A204.1 (cell line): ENCODE measurements around the gene ALAS1.
A peak's percentile ranks its signal among the peaks of the same experiment; 100 is the strongest.
"Not testable (repeated sequence)": the region's sequence is repeated elsewhere in the genome, so short reads cannot be mapped to it uniquely, and the experiment has no call there.

Experiments used
- FAIRE-seq: peaks from 2 replicates; lab custom pipeline; 2012; peaks lifted over from hg19 to GRCh38; lab: Jason Lieb, UNC

Gene ALAS1

DNA sequence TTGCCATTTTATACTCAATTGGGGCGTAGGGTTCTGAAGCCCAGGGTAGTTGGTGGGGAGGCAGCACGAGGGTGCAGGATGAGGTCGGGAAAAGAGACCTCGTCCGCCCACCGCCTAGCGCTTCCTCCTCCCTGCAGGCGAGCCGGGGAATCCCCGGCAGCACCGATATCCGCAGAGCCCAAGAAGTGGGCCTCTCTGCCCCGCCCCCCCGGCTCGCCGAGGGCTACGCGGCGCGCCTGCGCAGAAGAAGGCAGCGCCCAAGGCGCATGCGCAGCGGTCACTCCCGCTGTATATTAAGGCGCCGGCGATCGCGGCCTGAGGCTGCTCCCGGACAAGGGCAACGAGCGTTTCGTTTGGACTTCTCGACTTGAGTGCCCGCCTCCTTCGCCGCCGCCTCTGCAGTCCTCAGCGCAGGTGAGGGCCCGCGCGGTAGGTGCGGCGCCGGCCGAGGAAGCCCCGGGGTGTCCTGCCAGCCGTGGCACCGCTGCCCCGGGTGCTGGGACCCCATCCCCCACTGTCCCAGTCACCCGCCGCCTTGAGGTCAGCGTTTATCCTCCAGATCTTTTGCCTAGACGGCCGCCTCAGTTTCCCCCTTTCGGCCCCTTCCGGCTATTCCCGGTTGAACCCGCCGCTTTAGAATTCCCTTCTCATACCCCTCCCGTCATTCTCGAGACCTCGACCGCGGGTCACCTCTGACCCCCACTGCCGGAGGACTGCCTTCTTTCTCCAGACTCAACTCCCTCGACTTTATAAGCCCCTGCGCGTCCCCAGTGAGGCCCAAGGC is at the start of gene ALAS1:
TSS of gene ALAS1 (plus strand) at position 319 of the 784 bp plus-strand sequence. CDS start 1,082 bp downstream, outside the sequence.
- FAIRE-seq = no peak

DNA sequence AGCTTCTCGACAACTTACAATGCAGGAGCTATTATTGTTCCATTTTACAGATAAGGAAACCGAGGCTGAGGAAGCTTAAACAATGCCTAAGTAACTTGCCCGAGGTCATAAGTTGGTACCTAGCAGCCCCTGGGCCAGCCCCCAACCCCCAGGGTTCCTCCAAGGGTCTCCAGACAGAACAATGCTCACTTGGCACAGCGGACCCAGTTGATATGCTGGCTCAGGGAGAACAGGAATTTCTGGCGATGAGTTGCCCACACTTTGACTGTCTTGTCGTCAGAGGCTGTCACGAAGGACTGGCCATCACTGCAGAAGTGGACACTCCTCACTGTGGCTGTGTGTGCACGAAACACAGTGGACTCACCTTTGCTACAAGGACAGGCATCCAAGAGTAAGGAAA is 48.9 kb upstream of the ALAS1 start:
- no peak for FAIRE-seq

DNA sequence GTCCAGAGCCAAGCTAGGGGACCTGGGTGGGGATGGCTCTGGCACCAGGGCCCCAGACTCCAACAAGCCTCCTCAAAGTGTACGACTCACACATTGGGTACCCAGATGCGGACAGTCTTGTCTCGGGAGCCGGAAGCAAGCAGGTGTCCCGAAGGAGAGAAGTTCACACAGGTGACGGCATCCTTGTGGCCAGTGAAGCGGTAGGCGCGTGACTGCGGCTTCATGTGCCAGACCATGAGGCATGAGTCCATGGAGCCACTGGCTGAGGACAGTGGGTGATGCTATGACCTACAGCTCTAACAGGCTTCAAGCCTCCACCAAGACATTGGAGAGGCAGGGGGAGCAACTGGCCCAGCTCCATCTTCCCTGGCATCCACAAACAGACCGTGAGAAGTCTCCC is 48.2 kb upstream of the ALAS1 start:
- no peak for FAIRE-seq

DNA sequence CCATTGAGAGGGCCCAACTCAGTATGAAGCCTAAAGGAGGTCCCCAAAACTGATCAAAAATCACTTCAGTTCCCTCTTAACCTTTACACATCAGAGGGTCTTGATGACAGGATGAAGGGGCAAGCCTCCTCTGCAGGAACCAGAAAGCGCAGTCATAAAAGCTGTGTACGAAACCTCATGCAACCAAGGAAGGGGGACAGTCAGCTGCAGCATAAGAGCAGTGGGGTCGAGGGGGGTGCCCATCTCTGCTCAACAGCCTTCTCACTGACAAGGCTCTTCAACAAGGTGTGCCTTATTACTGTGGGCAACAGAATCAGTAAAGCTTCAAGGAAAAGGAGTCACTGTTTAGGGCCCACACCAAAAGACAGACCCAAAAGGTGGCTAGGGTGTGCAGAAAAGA is 47.6 kb upstream of the ALAS1 start:
- no peak for FAIRE-seq

DNA sequence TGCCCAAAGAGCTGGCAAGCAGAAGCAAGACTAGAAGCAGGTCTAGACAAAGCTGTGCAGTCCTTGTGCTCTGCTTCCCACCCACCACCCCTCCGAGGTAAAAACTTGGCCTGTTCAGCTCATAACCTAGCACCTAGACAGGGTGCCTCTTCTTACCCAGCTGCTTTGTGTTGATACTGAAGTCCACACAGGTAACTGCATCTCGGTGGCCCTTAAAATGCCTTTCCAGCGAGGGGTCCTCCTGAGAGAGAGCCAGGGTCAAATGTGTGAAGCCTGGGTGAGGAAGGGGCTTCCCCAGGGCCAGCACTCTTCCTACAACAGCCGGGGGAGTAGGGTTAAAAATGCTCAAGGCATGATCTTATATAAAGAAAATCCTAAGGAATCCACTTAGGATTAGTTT is 47.1 kb upstream of the ALAS1 start:
- no peak for FAIRE-seq

DNA sequence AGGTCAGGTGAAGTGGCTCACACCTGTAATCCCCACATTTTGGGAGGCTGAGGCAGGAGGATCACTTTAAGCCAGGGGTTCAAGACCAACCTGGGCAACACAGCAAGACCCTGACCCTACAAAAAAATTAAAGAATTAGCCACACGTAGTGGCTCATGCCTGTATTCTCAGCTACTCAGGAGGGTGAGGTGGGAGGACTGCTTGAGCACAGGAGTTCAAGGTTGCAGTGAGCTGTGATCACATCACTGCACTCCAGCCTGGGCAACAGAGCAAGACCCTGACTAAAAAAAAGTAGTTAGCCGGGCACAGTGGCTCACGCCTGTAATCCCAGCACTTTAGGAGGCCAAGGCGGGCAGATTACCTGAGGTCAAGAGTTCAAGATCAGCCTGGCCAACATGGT is 46.0 kb upstream of the ALAS1 start:
- FAIRE-seq = not testable (repeated sequence)

DNA sequence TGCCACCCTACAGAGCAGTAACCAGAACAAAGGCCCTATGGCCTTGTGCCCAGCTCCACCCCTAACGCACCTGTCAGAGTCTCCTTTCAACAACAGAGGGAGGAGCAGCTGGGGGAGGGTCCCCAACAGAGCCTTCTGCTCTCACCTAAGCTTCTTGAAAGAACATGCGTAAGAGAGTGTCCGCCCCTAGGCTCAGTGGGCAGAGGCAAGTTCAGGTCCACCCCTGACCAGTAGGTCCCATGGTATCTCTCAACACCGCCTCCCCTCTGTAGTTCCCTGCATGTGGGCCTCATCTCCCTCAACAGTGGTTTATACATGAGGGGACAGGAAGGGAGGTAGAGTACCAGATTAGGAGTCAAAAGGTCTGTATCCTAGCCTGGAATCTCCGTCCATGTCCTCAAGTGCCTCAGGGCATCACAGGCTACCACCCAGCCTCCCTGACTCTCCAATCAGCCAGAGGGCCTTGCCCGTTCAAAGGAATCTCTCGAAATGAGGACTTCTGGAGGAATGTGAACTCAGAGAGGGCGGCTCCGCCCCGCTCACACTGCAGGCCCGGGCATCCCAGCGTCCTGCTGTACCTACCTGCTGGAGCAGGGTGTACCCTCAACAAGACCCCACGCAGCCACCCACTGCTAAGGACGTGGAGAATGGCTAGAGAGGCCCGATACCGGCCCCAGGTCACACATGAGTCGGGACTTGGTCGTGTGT is 44.4 kb upstream of the ALAS1 start:
- no peak for FAIRE-seq

DNA sequence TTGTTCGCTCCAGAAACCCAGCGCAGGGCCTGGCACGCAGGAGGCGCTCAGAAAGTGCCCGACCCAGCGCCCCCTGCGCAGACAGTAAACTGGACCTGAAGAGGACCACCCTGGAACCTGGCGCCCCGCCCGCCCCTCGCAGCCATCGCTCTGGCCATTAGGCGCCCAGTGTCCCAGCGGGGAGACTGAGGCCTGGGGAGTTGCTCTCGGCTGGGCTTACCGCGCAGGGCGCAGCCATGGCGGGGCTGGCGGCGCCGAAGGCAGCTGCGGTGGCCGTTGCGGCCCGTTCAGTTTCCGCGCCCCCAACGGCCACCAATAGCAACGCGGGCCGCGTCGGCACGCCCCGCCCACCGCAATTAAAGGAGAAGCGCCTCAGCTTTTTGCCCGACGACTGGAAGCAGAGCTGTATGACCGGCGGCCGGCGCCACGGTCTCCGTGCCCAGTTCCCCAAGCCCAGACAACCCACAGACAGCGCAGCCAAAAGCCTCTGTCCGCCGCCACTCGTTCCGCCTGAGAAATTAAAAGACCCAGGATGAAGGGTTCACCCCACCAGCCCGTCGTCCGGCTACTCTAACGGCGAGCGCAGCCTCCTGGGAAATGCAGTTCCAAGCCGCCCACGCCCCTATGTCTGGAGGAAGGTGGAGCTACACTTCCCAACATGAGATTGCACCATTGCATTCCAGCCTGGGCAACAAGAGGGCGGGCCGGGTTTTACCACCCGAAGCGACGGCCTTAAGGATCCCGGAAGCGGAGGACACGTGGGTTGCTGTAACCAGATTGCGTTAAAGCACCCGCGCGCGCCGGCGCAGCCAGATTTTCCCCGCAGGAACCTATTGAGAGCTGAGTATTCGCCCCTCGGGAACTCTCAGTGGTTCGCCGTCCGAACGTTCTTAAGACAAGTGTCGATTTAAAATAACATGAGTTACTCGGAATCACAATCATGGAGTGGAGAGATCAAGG is 43.5 kb upstream of the ALAS1 start, which contains the start of gene POC1A:
TSS of gene POC1A (minus strand) at position 289 of the 960 bp plus-strand sequence. CDS start at position 238, 51 bp downstream.
- peak; percentile 97 for FAIRE-seq

DNA sequence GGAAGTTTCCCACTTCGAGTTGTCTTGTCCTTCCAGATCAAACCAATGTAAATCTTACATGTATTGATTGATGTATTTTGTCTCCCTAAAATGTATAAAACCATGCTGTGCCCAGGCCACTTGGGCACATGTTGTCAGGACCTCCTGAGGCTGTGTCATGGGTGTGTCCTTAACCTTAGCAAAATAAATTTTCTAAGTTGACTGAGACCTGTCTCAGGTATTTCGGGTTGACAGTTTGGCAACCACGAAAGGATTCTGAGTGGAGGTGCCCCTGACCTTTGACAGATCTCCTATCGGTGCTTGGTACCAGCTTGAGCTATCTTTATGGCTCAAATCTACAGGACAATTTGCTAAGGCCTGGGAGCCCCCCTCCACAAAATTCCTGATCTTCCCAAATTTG is 42.0 kb upstream of the ALAS1 start:
- FAIRE-seq = no peak

DNA sequence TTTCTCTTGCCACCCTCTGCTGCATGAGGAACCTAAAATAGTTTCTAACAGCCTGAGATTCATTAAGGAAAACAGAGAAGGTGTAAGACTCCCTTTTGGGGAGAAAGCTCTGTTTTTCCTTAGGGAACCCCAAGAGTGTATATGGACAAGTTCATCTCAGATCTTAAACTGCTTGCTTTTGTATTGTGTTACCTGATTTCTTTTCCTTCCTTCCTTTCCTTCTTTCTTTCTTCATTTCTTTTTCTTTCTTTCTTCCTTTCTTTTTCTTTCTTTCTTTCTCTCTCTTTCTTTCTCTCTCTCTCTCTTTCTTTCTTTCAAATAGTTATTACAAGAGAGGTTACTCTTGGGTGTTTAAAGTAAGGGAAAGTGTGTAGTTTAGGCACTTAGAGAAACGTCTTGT is 38.5 kb upstream of the ALAS1 start:
- FAIRE-seq = no peak

DNA sequence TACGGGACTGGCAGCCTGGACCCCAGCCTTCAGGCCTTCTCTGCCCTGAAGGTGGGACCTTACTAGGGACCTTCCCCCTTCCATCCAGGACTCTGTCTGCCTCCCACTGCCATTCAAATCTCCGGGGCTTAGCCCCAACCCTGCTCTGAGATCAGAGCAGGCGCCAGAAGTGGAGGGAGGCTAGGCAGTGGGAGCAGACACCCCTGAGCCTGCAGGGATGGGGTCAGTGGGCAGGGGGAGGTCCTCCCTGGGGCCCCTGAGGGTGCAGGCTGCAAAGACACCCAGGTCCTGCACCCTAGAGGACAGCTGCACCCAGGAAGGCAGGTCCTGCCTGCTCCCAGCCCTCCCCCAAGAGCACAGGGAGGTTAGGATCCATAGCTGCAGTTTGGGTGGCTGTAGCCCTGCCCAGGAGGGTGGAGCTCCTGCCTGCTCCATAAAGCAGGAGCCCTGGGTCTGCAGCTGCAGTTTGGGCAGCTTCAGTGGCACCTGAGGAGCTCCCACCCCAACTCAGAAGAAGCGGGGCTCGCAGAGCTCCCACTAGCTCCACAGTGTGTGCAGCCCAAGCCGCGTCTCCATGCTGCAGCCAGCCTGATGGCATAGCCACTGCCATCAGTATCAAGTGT is 35.6 kb upstream of the ALAS1 start:
- no peak for FAIRE-seq

DNA sequence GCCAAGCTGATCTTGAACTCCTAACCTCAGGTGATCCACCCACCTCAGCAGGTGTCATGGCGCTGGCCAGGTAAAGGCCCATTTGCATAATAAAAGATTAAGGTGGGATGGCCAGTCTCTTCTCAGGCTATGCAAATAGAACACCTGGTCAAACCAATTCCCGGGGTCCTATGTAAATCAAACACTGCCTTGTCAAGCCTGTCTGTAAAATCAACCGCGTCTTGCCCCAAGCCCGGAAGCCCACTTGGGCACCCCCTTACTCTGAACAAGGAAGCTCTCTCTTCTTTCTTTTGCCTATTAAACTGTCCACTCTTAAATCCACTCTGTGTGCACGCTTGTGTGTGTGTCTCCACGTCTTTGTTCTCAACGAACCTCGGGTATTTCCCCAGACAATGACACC is 30.7 kb upstream of the ALAS1 start:
- FAIRE-seq = no peak

DNA sequence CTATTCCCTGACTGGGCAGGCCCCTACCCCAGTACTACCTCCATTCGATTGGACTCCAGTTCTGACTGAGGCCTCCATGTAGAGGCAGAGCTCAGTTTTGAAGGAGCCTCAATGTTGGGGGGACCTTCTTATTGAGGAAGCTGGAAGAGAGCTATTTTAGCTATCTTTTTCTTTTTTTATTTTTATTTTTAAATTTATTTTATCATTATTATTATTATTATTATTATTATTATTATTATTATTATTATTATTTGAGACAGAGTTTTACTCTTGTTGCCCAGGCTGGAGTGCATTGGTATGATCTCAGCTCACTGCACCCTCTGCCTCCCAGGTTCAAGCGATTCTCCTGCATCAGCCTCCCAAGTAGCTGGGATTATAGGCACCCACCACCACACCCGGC is 27.7 kb upstream of the ALAS1 start:
- not testable (repeated sequence) for FAIRE-seq

DNA sequence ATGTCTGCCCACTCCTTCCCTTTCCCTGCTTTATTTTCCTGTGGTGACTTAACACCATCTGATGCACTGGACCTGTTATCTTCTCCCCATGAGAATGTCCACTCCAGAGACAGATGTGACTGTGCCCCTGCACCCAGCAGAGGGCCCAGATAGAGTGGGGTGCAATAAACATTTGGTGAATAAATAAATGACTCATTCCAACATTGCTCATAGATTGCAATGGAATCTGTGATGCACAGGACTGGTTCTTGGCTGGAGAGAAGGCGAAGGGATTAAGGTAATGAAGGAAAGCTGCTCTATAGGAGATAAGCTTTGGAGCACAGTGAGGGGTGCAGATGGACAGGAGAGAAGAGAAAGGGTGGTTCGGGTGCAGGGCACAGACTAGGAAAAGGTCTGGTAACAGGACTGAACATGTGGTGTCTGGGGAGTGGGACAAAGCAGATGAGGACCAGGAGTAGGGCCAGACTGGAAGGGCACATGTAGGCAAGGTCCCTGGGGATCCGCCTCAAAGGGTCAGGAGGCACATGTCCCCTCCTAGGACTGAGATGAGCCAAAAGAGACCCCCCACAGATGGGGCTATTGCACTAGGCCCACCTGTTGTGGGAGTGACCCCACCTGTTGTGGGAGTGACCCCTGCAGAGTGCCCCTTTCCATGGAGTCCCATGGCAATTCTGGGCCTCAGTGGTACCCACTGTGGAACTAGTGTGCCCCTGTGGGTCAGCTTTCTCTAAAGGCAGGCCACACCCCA is 26.3 kb upstream of the ALAS1 start:
- FAIRE-seq = no peak

DNA sequence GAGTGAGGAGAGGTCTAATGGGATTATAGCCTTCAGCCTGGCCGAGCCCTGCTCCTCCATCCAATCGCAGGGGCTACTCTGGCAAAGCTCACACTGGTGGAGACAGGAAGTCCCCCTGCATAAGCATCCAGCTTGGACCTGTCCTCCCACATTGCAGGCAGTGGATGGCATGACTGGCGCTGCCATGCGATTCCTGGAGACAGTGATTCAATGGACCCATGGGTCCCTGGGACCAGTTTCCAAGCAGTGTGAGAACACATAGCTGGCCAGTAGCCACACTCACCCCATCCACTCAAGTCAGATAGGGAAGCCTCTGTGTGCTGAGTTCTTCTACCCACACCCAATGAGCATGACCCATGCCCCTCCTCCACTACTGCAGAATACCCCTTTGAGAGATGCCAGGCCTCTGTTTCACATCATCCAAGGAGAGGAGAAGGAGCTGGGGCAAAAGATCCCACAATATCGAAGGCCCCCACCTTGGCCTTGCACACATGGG is 25.6 kb upstream of the ALAS1 start:
- FAIRE-seq = no peak

DNA sequence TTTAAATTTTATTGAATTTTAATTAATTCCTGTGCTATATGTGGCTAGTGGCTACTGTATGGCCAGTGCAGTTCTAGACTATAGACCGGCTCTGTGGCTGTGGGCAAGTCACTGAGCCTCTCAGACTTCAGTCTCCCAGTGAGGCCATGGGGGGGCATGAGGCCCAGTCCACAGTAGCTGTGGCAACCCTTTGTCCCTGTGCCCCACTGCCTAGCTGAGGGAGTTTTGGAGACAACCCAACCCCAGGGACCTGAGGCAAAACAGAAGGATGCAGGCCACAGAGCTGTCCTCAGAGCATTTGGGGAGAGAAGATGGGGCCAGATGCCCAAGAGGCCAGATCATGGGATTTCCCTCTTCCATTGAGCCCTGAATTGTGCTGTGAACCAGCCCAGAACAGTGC is 24.9 kb upstream of the ALAS1 start:
- no peak for FAIRE-seq

DNA sequence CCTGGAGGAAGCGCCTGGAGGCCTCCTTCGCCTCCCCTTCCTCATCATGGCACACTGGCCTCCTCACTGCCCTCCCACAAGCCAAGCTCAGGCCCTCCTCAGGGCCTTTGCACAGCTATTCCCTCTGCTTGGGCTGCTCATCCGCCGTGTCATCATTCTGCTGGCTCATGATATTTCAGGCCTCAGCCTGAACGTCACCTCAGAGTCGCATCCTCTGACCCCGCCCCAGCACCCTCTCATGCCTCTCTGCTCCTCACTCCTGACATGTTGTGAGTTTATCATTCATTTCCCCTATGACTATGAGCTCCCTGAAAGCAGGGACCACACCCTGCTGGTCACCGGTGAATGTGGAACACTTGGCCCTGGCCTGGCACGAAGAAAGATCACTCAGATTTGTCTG is 23.1 kb upstream of the ALAS1 start:
- no peak for FAIRE-seq

DNA sequence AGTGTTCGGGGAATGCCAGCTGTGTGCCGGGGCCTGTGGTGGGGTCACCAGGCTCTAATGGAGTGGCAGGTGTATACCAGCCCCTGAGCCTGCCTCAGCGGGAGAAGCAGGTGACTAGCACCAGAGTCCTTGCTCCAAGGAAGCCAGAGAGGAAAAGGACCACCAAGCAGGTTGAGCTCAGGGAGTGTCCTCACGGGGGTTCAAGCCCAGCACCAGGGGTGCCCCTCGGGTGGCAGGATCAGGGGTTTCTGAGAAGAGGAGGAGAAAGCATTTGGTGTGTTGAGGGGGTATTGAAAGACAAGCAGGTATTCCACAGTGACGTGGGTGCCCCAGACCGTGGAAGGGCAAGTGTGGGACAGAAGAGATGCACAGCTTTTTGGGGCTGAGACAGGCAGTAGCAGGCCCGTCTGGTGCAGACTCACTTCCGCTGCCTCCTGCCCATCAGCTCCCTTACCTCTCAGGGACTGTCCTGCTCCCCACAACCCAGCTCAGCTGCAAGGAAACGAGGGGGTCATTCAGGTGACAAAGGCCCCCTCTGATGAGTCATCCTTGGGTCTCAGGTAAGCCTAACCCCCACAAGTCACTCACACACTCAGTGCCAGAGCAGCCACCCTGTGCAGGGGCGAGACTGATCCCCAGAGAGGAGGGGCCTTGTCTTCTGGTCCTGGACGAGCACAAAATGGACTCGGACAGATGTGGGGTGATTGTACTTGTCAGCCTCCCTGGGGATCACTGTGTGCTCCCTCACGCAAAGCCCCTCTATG is 22.4 kb upstream of the ALAS1 start:
- no peak for FAIRE-seq

DNA sequence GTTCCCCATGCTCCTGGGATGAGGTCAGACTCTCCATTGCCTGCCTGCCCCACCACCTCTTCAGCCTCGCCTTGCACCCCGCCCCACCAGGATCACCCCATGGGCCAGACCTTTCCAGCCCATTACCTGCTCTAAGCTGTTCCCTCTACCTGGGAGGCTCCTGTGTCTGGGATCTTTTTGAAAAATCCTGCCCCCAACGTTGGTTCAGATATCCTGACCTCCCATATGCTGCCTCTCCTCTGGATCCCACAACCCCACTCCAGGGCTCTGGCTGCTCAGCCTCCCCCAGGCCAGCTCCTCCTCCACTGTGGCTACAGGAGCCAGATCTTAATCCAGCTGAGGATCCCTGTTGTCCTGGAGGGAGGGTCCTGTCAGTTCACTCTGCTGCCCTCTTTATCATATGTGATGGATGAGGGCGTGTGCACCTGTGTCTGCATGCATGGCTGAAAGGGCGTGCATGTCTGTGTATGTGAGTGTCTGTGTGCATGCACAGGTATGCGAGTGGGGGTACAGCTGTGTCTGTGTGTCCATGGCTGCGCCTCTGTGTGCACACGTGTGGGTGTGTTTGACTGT is 21.7 kb upstream of the ALAS1 start:
- no peak for FAIRE-seq
